SHP77 treated with DMSO at 0.1 percent for 48 hours (cell line): Measurements from ENCODE around the gene RIPOR3.
"Not testable (repeated sequence)": the region's sequence is repeated elsewhere in the genome, so short reads cannot be mapped to it uniquely, and the experiment has no call there.

ENCODE experiments used
- DNase-seq: peaks from one replicate; lab custom pipeline; 2025; lab: John Stamatoyannopoulos, UW

The RIPOR3 gene

GRCh38 chr20:50572938-50573777 is 118.2 kb downstream of the RIPOR3 start:
- peak; percentile 53 for DNase-seq

DNA sequence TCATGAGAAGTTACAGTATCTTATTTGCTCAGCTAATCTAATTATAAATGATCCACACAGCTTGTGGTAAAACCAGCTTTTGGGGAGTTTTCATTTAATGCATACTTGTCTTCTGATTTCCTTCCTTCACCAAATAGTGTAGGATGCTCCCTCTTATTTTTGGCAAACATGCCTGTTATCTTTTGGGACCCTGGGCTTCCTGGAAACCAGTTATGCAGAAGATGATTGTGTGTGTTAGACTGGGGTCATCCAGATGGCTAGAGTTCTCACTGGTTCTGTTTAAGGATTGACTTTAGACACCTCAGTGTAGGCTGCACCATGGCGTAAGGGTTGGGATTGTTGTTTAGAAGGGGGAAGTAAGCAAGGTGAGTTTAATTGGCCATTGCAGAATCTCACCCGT is 119.9 kb downstream of the RIPOR3 start:
- DNase-seq, result no peak

GRCh38 chr20:50569864-50570836 is 121.2 kb downstream of the RIPOR3 start:
- no peak for DNase-seq

DNA sequence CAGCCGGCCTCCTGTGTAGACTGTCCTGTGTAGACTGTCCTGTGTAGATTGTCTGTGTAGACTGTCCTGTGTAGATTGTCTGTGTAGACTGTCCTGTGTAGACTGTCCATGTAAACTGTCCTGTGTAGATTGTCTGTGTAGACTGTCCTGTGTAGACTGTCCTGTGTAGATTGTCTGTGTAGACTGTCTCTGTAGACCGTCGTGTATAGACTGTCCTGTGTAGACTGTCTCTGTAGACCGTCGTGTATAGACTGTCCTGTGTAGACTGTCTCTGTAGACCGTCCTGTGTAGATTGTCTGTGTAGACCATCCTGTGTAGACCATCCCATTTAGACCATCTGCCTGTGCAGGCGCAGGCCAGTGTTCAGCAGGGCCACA is 121.9 kb downstream of the RIPOR3 start:
- not testable (repeated sequence) for DNase-seq

- DNase-seq, result no peak
These were observed 122.8 kb downstream of the RIPOR3 start for GRCh38 chr20:50568549-50568942.

DNA sequence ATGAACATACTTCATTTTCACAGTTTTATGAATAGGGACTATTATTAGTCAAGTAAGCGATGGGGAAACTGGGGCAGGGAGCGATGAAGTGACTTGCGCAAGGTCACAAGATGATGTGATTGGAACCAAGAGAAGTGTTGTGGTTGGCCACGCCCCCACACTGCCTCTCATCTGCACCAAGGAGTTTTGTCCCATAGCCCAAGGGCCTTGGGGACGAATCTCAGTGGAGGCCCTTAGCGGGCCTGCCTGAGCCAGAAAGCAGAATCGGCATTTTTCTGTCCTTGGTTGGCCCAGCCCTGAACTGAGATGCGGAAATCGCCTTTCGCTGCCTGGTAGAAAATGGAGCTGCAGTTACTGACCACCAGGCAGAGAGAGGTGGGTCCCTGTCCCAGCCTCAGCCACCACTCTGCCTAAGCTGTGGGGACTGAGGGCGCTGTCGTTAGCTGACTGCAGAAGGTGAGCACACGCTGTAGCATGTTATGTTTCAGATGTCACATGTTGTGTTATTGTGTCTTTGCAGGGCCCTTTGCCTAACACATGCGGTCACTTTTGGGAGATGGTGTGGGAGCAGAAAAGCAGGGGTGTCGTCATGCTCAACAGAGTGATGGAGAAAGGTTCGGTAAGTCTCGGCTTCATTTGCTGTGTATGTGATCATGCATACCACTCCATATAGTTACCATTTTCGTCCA is 123.3 kb downstream of the RIPOR3 start:
- no peak for DNase-seq

DNA sequence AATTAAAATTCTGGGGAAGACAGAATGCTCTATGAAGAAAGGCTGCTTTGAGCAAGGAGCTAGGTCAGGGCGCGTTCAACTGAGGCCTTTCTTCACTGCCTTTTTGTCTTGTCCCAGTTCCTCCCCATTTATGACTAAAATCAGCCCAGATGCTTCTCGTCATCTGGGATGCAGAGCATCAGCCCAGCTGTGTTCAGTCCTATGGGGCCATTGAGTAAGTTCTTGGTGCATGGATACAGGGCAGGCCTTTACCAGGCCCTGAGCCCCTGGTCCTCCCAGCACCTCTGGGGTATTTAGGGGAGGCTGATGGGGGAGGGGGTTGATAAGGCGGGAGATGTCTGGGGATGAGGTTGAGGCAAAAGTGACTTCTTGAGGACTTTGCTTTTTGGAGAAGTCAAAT is 125.5 kb downstream of the RIPOR3 start:
- DNase-seq, result no peak

GRCh38 chr20:50565383-50565782 is 126.0 kb downstream of the RIPOR3 start:
- DNase-seq, result no peak

DNA sequence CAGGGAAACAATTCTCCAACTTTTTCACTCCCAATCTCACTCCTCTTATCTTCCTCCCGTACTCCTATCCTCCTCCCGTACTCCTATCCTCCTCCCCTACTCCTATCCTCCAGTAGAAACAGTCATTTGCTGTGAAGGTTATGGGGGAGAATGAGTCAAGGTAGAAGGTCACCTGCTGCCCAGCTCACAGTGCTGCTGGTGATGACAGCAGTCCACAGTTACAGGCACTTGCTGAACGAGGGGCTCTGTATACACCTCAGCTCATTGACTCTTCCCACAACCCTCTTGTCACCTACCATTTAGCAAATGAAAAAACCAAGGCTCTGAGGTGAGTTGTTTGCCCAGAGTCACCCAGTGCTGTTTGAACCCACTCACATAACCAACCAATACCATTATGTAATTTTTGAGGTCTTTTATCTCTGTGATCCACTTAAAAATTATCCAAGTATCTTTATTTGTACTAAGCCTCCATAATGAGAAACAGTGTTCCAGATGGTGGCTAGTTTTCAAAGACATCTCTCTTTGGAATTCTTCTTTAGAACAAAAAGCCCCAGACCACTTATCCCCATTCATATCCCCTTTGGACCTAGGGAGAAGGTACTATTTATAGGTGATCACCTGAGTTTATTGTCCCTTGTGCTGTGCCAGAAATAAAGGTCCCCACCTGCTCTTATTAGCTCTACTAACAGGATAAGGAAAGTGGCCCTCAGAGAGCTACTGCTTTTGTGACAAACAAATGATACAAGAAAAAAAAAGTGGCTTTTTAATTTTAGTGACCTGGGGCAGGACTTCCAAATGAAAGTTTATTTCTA is 128.0 kb downstream of the RIPOR3 start:
- DNase-seq, result no peak

- no peak for DNase-seq
These were observed 129.1 kb downstream of the RIPOR3 start for GRCh38 chr20:50562262-50562701.

- DNase-seq, result no peak
These were observed 129.8 kb downstream of the RIPOR3 start for GRCh38 chr20:50561379-50562078.

GRCh38 chr20:50560867-50561266 is 130.5 kb downstream of the RIPOR3 start:
- no peak for DNase-seq

DNA sequence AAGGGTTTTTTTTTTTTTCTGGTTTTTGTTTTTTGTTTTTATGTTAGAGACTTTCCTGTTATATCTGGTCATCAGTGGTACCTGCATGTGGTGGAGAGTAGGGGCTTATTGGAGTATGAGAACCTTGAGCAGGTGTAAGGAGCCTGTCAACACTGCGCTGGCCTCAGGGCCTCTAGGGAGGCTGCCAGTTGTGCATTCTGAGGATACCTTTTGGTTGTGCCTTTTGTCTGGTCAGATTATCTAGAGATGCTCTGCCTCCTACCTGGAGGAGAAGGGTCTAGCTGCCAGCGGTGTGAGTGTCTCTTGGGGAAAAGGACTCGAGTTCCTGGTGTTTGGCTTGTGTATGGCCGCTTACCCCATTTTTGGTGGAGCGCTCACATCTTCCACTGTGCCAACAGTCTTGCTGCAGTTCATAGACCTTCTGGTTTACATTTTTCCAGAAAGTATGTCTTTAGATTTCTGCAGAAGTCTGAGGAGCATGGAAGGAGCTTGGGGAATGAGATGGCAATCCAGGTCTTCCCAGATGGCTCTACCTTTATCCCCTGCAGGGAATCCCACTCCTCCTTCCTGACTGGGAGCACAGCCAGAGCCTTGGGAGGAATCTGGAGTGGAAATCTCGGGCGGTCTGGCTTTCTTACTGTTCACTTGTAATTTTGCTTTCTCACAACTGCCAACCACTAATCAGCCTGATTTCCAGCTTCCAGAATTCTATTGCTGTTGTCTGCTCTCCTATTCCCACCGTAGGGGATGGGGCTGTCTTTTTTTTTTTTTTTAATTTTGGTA is 131.3 kb downstream of the RIPOR3 start:
- no peak for DNase-seq

DNA sequence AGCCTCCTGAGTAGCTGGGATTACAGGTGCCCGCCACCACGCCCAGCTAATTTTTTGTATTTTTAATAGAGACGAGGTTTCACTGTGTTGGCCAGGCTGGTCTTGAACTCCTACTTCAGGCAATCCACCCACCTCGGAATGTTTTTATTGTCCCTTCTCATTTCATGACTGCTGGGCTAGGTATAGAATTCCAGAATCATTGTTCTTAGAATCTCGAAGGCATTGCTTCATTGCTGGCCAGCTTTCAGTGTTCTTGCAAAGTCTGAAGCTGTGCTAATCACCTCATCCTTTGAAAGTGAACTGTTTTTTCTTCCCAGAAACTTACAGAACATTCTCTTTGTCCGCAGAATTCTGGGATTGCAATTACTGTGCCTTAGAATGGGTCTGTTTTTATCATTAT is 132.2 kb downstream of the RIPOR3 start:
- no peak for DNase-seq

DNA sequence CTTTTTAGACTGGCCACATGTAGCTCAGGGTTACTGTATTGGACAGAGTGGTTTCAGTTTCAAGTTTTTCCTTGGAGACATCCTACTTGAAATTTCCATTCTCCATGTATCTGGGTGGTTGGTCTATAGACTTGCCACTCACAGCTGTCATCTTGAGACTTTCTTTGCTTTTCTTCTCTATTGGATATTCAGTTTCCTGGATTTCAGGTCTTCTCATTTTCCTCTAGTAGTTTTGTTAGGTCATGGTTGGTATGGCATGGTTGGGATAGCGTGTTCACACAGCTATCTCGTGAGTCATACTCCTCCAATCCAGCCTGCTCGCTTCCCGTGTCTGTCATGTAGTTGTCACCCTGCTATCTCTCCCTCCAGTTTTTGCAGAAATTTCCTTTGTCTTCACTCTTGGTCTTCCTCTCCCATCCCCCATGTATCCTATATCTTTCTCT is 132.8 kb downstream of the RIPOR3 start:
- DNase-seq, result no peak

- no peak for DNase-seq
These were observed 133.7 kb downstream of the RIPOR3 start for GRCh38 chr20:50557549-50558134.

GRCh38 chr20:50555662-50556061 is 135.7 kb downstream of the RIPOR3 start:
- DNase-seq, result no peak

GRCh38 chr20:50554694-50555579 is 136.4 kb downstream of the RIPOR3 start:
- DNase-seq, result no peak
